WTC11 (cell line): ENCODE data around the gene CHID1. TPM values are rescaled to one million over a fixed set of nuclear protein-coding genes. Genes with fewer than 3 reads are reported as not detected.

ENCODE experiments used
- CBFB ChIP-seq: sonication (generic); formaldehyde crosslinking; IDR thresholded peaks from 2 replicates; pipeline ENCODE4 v1.8.1; 2022; ENCODE audit warnings: mild to moderate bottlenecking, low read depth, missing genetic modification reagents
- MYBL2 ChIP-seq: sonication (generic); formaldehyde crosslinking; IDR thresholded peaks from 2 replicates; pipeline ENCODE4 v1.8.1; 2023; ENCODE audit warnings: mild to moderate bottlenecking, moderate library complexity, missing genetic modification reagents
- NFATC4 ChIP-seq: fragments of 250-450 bp; sonication (Bioruptor Pico); IDR thresholded peaks from 2 replicates; pipeline ENCODE4 v1.9.0; 2021; ENCODE audit warnings: mild to moderate bottlenecking
- PRDM15 ChIP-seq: sonication (generic); formaldehyde crosslinking; IDR thresholded peaks from 2 replicates; pipeline ENCODE4 v1.8.0; 2022; ENCODE audit warnings: missing genetic modification reagents
- ZNF232 ChIP-seq: sonication (generic); formaldehyde crosslinking; IDR thresholded peaks from 2 replicates; pipeline ENCODE4 v1.8.0; 2022; ENCODE audit warnings: mild to moderate bottlenecking, missing genetic modification reagents
- ZNF263 ChIP-seq: sonication (generic); formaldehyde crosslinking; IDR thresholded peaks from 2 replicates; pipeline ENCODE4 v1.8.1; 2022; ENCODE audit warnings: low read depth, mild to moderate bottlenecking, moderate library complexity, missing genetic modification reagents
- ZNF396 ChIP-seq: fragments of 250-450 bp; sonication (Bioruptor Pico); IDR thresholded peaks from 2 replicates; pipeline ENCODE4 v1.8.0; 2021; ENCODE audit warnings: mild to moderate bottlenecking, moderate library complexity, borderline replicate concordance
- total RNA-seq: library from RNA; stranded (reverse); gene quantifications from 3 replicates; pipeline ENCODE4 v1.2.3, GENCODE V29; 2021
- TF ChIP-seq, protein P1 (sequence below): sonication (generic); formaldehyde crosslinking; IDR thresholded peaks from 2 replicates; pipeline ENCODE4 v1.8.1; 2022; ENCODE audit warnings: mild to moderate bottlenecking, moderate library complexity, missing genetic modification reagents
- TF ChIP-seq, protein P2 (sequence below): sonication (generic); formaldehyde crosslinking; IDR thresholded peaks from 2 replicates; pipeline ENCODE4 v1.8.1; 2022; ENCODE audit warnings: low read depth, missing genetic modification reagents, borderline replicate concordance
- TF ChIP-seq, protein P3 (sequence below): sonication (generic); formaldehyde crosslinking; IDR thresholded peaks from 2 replicates; pipeline ENCODE4 v1.8.0; 2022; ENCODE audit warnings: mild to moderate bottlenecking, missing genetic modification reagents
- TF ChIP-seq, protein P4 (sequence below): sonication (generic); formaldehyde crosslinking; IDR thresholded peaks from 2 replicates; pipeline ENCODE4 v1.8.0; 2022; ENCODE audit warnings: mild to moderate bottlenecking, missing genetic modification reagents
- TF ChIP-seq, protein P5 (sequence below): sonication (generic); formaldehyde crosslinking; IDR thresholded peaks from 2 replicates; pipeline ENCODE4 v1.8.1; 2023; ENCODE audit warnings: mild to moderate bottlenecking, missing genetic modification reagents
- TF ChIP-seq, protein P6 (sequence below): sonication (generic); formaldehyde crosslinking; IDR thresholded peaks from 2 replicates; pipeline ENCODE4 v1.8.0; 2023; ENCODE audit warnings: mild to moderate bottlenecking, missing genetic modification reagents

The CHID1 gene
- total RNA-seq, 1 experiment from 2014 or later, result 92.8 TPM

DNA sequence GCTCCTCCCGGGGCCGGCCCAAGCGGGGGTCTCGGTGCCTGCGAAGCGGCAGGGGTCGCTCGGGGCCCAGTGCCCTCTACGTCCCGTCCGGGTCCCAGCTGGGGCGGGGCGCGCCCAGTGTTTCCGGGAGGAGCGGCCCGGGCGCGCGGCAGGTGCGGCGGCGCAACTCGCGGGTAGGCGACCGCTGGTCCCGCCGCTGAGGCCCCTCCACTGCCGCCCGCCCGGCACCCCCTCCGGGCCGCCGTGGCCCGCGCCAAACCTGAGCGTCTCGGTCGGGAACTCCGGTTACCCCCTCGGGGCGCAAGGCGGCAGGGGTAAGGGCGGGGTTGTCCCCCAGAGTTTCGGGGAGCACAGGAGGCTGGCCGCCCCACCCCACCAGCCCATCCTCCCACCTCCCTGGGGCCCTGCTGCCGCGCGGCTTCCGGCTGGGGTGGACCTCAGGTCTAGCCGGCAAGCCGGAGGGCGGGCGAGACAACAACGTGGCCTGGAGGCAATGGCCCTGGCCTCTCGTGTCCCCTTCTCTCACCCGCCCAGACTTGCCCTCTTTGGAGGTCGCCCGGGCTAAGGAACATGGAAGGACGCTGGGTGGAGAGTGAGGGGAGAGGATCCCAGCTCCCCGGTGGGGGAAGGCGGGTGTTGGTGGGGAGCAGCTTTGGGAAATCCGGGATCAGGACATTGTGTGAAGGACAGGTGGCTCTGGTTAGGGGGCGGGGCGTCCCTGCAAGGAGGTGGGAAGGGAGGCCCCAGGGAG is 83.3 kb downstream of the CHID1 start (continued):
- TF ChIP-seq NFATC4 (CRISPR knock-in tag), result no peak
- TF ChIP-seq, protein P1, sequence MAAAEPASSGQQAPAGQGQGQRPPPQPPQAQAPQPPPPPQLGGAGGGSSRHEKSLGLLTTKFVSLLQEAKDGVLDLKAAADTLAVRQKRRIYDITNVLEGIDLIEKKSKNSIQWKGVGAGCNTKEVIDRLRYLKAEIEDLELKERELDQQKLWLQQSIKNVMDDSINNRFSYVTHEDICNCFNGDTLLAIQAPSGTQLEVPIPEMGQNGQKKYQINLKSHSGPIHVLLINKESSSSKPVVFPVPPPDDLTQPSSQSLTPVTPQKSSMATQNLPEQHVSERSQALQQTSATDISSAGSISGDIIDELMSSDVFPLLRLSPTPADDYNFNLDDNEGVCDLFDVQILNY (CRISPR knock-in tag), result peak; percentile 39; the same call in 1 of the 2 replicates
- TF ChIP-seq ZNF232 (CRISPR knock-in tag), result no peak
- TF ChIP-seq PRDM15, result peak; percentile 86
- TF ChIP-seq, protein P2, sequence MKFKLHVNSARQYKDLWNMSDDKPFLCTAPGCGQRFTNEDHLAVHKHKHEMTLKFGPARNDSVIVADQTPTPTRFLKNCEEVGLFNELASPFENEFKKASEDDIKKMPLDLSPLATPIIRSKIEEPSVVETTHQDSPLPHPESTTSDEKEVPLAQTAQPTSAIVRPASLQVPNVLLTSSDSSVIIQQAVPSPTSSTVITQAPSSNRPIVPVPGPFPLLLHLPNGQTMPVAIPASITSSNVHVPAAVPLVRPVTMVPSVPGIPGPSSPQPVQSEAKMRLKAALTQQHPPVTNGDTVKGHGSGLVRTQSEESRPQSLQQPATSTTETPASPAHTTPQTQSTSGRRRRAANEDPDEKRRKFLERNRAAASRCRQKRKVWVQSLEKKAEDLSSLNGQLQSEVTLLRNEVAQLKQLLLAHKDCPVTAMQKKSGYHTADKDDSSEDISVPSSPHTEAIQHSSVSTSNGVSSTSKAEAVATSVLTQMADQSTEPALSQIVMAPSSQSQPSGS, result no peak
- TF ChIP-seq ZNF396 (CRISPR knock-in tag), result no peak
- no peak for TF ChIP-seq ZNF263
- TF ChIP-seq CBFB (CRISPR knock-in tag), result 0 out of 2 replicates have a peak, but pooled peaks have one; percentile 26
- TF ChIP-seq, protein P3, sequence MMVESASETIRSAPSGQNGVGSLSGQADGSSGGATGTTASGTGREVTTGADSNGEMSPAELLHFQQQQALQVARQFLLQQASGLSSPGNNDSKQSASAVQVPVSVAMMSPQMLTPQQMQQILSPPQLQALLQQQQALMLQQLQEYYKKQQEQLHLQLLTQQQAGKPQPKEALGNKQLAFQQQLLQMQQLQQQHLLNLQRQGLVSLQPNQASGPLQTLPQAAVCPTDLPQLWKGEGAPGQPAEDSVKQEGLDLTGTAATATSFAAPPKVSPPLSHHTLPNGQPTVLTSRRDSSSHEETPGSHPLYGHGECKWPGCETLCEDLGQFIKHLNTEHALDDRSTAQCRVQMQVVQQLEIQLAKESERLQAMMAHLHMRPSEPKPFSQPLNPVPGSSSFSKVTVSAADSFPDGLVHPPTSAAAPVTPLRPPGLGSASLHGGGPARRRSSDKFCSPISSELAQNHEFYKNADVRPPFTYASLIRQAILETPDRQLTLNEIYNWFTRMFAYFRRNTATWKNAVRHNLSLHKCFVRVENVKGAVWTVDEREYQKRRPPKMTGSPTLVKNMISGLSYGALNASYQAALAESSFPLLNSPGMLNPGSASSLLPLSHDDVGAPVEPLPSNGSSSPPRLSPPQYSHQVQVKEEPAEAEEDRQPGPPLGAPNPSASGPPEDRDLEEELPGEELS (CRISPR knock-in tag), result no peak
- TF ChIP-seq, protein P4, sequence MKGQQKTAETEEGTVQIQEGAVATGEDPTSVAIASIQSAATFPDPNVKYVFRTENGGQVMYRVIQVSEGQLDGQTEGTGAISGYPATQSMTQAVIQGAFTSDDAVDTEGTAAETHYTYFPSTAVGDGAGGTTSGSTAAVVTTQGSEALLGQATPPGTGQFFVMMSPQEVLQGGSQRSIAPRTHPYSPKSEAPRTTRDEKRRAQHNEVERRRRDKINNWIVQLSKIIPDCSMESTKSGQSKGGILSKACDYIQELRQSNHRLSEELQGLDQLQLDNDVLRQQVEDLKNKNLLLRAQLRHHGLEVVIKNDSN (CRISPR knock-in tag), result no peak
- TF ChIP-seq, protein P5, sequence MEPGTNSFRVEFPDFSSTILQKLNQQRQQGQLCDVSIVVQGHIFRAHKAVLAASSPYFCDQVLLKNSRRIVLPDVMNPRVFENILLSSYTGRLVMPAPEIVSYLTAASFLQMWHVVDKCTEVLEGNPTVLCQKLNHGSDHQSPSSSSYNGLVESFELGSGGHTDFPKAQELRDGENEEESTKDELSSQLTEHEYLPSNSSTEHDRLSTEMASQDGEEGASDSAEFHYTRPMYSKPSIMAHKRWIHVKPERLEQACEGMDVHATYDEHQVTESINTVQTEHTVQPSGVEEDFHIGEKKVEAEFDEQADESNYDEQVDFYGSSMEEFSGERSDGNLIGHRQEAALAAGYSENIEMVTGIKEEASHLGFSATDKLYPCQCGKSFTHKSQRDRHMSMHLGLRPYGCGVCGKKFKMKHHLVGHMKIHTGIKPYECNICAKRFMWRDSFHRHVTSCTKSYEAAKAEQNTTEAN (CRISPR knock-in tag), result no peak
- TF ChIP-seq MYBL2 (CRISPR knock-in tag), result no peak
- TF ChIP-seq, protein P6, sequence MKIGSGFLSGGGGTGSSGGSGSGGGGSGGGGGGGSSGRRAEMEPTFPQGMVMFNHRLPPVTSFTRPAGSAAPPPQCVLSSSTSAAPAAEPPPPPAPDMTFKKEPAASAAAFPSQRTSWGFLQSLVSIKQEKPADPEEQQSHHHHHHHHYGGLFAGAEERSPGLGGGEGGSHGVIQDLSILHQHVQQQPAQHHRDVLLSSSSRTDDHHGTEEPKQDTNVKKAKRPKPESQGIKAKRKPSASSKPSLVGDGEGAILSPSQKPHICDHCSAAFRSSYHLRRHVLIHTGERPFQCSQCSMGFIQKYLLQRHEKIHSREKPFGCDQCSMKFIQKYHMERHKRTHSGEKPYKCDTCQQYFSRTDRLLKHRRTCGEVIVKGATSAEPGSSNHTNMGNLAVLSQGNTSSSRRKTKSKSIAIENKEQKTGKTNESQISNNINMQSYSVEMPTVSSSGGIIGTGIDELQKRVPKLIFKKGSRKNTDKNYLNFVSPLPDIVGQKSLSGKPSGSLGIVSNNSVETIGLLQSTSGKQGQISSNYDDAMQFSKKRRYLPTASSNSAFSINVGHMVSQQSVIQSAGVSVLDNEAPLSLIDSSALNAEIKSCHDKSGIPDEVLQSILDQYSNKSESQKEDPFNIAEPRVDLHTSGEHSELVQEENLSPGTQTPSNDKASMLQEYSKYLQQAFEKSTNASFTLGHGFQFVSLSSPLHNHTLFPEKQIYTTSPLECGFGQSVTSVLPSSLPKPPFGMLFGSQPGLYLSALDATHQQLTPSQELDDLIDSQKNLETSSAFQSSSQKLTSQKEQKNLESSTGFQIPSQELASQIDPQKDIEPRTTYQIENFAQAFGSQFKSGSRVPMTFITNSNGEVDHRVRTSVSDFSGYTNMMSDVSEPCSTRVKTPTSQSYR (CRISPR knock-in tag), result 0 out of 2 replicates have a peak, but pooled peaks have one; percentile 43
